ENCODE results near the gene MAMDC4. TPM values are rescaled to one million over a fixed set of nuclear protein-coding genes. Genes with fewer than 3 reads are reported as not detected.
"Not testable (repeated sequence)": the region's sequence is repeated elsewhere in the genome, so short reads cannot be mapped to it uniquely, and the experiment has no call there.

The MAMDC4 gene
- polyA plus RNA-seq, 6 donors from 2014 or later = not detected

GRCh38 chr9:136876476-136876875 lies 24.3 kb downstream of the MAMDC4 start:
- no peaks in the 10 kb centered on the region for H3K27me3 Mint-ChIP-seq
- H3K4me3 Mint-ChIP-seq = peak overlapping the region in 2 of 8 donors; percentile 38 to 63
- no peaks in the 10 kb centered on the region for H3K36me3 Mint-ChIP-seq
- H3K27ac Mint-ChIP-seq = peak overlapping the region in 1 of 6 donors; percentile 61
- peaks cover 0 to 5% (median 2%) of the 10 kb centered on the region in 3 donors for H3K4me1 Mint-ChIP-seq
- peaks cover 0 to 5% (median 0%) of the 10 kb centered on the region in 7 donors for H3K9me3 Mint-ChIP-seq
- DNase-seq (no peak), ATAC-seq (ENCODE audit: low read depth in 2 of 2) (no peak)

- H3K4me3 Mint-ChIP-seq = peak overlapping the region in 2 of 8 donors; percentile 12 to 39
- peak overlapping the region in 2 of 6 donors; percentile 48 to 73 for H3K27ac Mint-ChIP-seq
- H3K4me1 Mint-ChIP-seq = peaks cover 9 to 28% (median 15%) of the 10 kb centered on the region in 3 donors
- no peaks in the 10 kb centered on the region for H3K36me3 Mint-ChIP-seq
- ATAC-seq (ENCODE audit: low read depth in 2 of 2) = no peak
- H3K27me3 Mint-ChIP-seq = no peaks in the 10 kb centered on the region
- DNase-seq = no peak
- H3K9me3 Mint-ChIP-seq = no peaks in the 10 kb centered on the region
Observed at GRCh38 chr9:136880651-136881050, 28.5 kb downstream of the MAMDC4 start.

GRCh38 chr9:136881691-136882108 lies 29.6 kb downstream of the MAMDC4 start:
- Mint-ChIP-seq H3K9me3 (no peaks in the 10 kb centered on the region), H3K27ac (peak overlapping the region in 1 of 6 donors; percentile 83), H3K27me3 (no peaks in the 10 kb centered on the region), H3K4me3 (peak overlapping the region in 7 of 8 donors; percentile 35 to 80 (median 75)), H3K4me1 (peaks cover 9 to 28% (median 15%) of the 10 kb centered on the region in 3 donors), H3K36me3 (no peaks in the 10 kb centered on the region)
- DNase-seq = no peak
- no peak for ATAC-seq (ENCODE audit: low read depth in 2 of 2)

- Mint-ChIP-seq H3K27ac (peak overlapping the region in 5 of 6 donors; percentile 57 to 87 (median 70)), H3K36me3 (no peaks in the 10 kb centered on the region), H3K9me3 (no peaks in the 10 kb centered on the region), H3K27me3 (no peaks in the 10 kb centered on the region), H3K4me3 (peak overlapping the region; percentile 35 to 80 (median 74)), H3K4me1 (peaks cover 14 to 32% (median 20%) of the 10 kb centered on the region in 3 donors)
- DNase-seq (peak; percentile 52), ATAC-seq (ENCODE audit: low read depth in 2 of 2) (peak; percentile 24 to 37)
Observed at GRCh38 chr9:136882109-136882946, 30.2 kb downstream of the MAMDC4 start.

GRCh38 chr9:136882947-136883283 lies 30.8 kb downstream of the MAMDC4 start:
- H3K4me1 Mint-ChIP-seq = peaks cover 18 to 36% (median 21%) of the 10 kb centered on the region in 3 donors
- DNase-seq; H3K27me3 Mint-ChIP-seq; H3K36me3 Mint-ChIP-seq; ATAC-seq (ENCODE audit: low read depth in 2 of 2); H3K9me3 Mint-ChIP-seq: not testable (repeated sequence)
- peak overlapping the region in 5 of 6 donors; percentile 57 to 87 (median 70) for H3K27ac Mint-ChIP-seq
- H3K4me3 Mint-ChIP-seq = peak overlapping the region; percentile 15 to 80 (median 74)

GRCh38 chr9:136883670-136884069 lies 31.5 kb downstream of the MAMDC4 start:
- H3K36me3 Mint-ChIP-seq; H3K9me3 Mint-ChIP-seq; DNase-seq; ATAC-seq (ENCODE audit: low read depth in 2 of 2); H3K27me3 Mint-ChIP-seq: not testable (repeated sequence)
- Mint-ChIP-seq H3K4me1 (peaks cover 20 to 42% (median 29%) of the 10 kb centered on the region in 3 donors), H3K27ac (peak overlapping the region in 1 of 6 donors; percentile 54), H3K4me3 (peak overlapping the region in 5 of 8 donors; percentile 29 to 78 (median 69))

- Mint-ChIP-seq H3K9me3 (no peaks in the 10 kb centered on the region), H3K4me3 (peak within 1 kb of the TSS; percentile 80 to 91 (median 88)), H3K27ac (peak within 1 kb of the TSS; percentile 64 to 93 (median 86)), H3K4me1 (peaks cover 20 to 46% (median 29%) of the 10 kb centered on the region in 3 donors), H3K27me3 (no peaks in the 10 kb centered on the region), H3K36me3 (no peaks in the 10 kb centered on the region)
- DNase-seq (peak; percentile 97), ATAC-seq (ENCODE audit: low read depth in 2 of 2) (peak; percentile 91 to 92)
Observed at GRCh38 chr9:136885950-136886578, 33.9 kb downstream of the MAMDC4 start, which contains the start of gene TRAF2. TRAF2 (plus strand) TSS chr9:136886516; CDS start chr9:136898741, 12,225 bp downstream.

GRCh38 chr9:136886610-136887597 lies 34.8 kb downstream of the MAMDC4 start:
- DNase-seq = peak; percentile 37
- Mint-ChIP-seq H3K36me3 (no peaks in the 10 kb centered on the region), H3K4me3 (peak overlapping the region; percentile 80 to 91 (median 88)), H3K27me3 (no peaks in the 10 kb centered on the region), H3K27ac (peak overlapping the region; percentile 64 to 93 (median 86)), H3K9me3 (no peaks in the 10 kb centered on the region), H3K4me1 (peaks cover 17 to 47% (median 22%) of the 10 kb centered on the region in 3 donors)
- ATAC-seq (ENCODE audit: low read depth in 2 of 2) = peak; percentile 52 to 54

GRCh38 chr9:136888454-136888853 lies 36.3 kb downstream of the MAMDC4 start:
- ATAC-seq (ENCODE audit: low read depth in 2 of 2) (no peak), DNase-seq (no peak)
- Mint-ChIP-seq H3K36me3 (no peaks in the 10 kb centered on the region), H3K4me1 (peaks cover 14 to 42% (median 22%) of the 10 kb centered on the region in 3 donors), H3K4me3 (peak overlapping the region in 1 of 8 donors; percentile 88), H3K9me3 (no peaks in the 10 kb centered on the region), H3K27ac (no peak overlapping the region), H3K27me3 (no peaks in the 10 kb centered on the region)

- Mint-ChIP-seq H3K27ac (peak overlapping the region in 1 of 6 donors; percentile 85), H3K4me3 (peak overlapping the region in 3 of 8 donors; percentile 33 to 50 (median 35)), H3K36me3 (peaks cover 0 to 5% of the 10 kb centered on the region in 2 donors), H3K4me1 (peaks cover 22 to 51% (median 31%) of the 10 kb centered on the region in 3 donors), H3K27me3 (no peaks in the 10 kb centered on the region), H3K9me3 (no peaks in the 10 kb centered on the region)
- DNase-seq (no peak), ATAC-seq (ENCODE audit: low read depth in 2 of 2) (no peak)
Observed at GRCh38 chr9:136889858-136890257, 37.7 kb downstream of the MAMDC4 start.

- ATAC-seq (ENCODE audit: low read depth in 2 of 2) (no peak), DNase-seq (no peak)
- Mint-ChIP-seq H3K27ac (no peak overlapping the region), H3K9me3 (no peaks in the 10 kb centered on the region), H3K4me3 (no peak overlapping the region), H3K36me3 (peaks cover 0 to 5% of the 10 kb centered on the region in 2 donors), H3K27me3 (no peaks in the 10 kb centered on the region), H3K4me1 (peaks cover 26 to 50% (median 36%) of the 10 kb centered on the region in 3 donors)
Observed at GRCh38 chr9:136890661-136891060, 38.5 kb downstream of the MAMDC4 start.

GRCh38 chr9:136896027-136896426 lies 43.9 kb downstream of the MAMDC4 start:
- peaks cover 25 to 37% (median 31%) of the 10 kb centered on the region in 3 donors for H3K4me1 Mint-ChIP-seq
- H3K27me3 Mint-ChIP-seq = no peaks in the 10 kb centered on the region
- H3K9me3 Mint-ChIP-seq = no peaks in the 10 kb centered on the region
- H3K36me3 Mint-ChIP-seq = peaks cover 5 to 13% of the 10 kb centered on the region in 2 donors
- peak overlapping the region in 2 of 6 donors; percentile 49 to 76 for H3K27ac Mint-ChIP-seq
- peak overlapping the region in 1 of 8 donors; percentile 70 for H3K4me3 Mint-ChIP-seq
- DNase-seq (no peak), ATAC-seq (ENCODE audit: low read depth in 2 of 2) (no peak)

All from naive B cell (primary cell).